Midbrain (tissue), 1 donor: Measurements from ENCODE around the gene FICD.

ENCODE experiments used
- DNase-seq: peaks from one replicate; lab custom pipeline; 2025; lab: John Stamatoyannopoulos, UW

The FICD gene

GRCh38 chr12:108567406-108568337 is 52.6 kb downstream of the FICD start:
- no peak for DNase-seq

GRCh38 chr12:108568338-108569154 is 53.5 kb downstream of the FICD start:
- no peak for DNase-seq
